Activated CD4-positive, alpha-beta T cell treated with anti-CD3 and anti-CD28 coated beads, Interleukin-2, amount 50 U/mL, for 1 hour (primary cell): ENCODE data around the gene KCNK17.
"Not testable (repeated sequence)": the region's sequence is repeated elsewhere in the genome, so short reads cannot be mapped to it uniquely, and the experiment has no call there.

ENCODE experiments used
- DNase-seq: peaks from one replicate; pipeline ENCODE4 v3.0.0-alpha.2; 2020

KCNK17 gene

GRCh38 chr6:39301606-39302005, 12.6 kb downstream of the KCNK17 start:
- no peak for DNase-seq

GRCh38 chr6:39300739-39301138, 13.5 kb downstream of the KCNK17 start:
- DNase-seq: no peak

GRCh38 chr6:39298061-39298460, 16.2 kb downstream of the KCNK17 start:
- no peak for DNase-seq

GRCh38 chr6:39296745-39297640, 17.2 kb downstream of the KCNK17 start:
- DNase-seq: no peak

GRCh38 chr6:39295611-39296011, 18.6 kb downstream of the KCNK17 start:
- DNase-seq: no peak

GRCh38 chr6:39294899-39295298, 19.3 kb downstream of the KCNK17 start:
- DNase-seq: no peak

- no peak for DNase-seq
These were observed 20.1 kb downstream of the KCNK17 start for GRCh38 chr6:39294133-39294532.

- no peak for DNase-seq
These were observed 21.6 kb downstream of the KCNK17 start for GRCh38 chr6:39292637-39293036.

GRCh38 chr6:39289490-39289889, 24.7 kb downstream of the KCNK17 start:
- DNase-seq: no peak

GRCh38 chr6:39287601-39288000, 26.6 kb downstream of the KCNK17 start:
- no peak for DNase-seq

- not testable (repeated sequence) for DNase-seq
These were observed 27.6 kb downstream of the KCNK17 start for GRCh38 chr6:39286596-39286995.

GRCh38 chr6:39282774-39283173, 31.4 kb downstream of the KCNK17 start:
- DNase-seq: no peak

- DNase-seq: no peak
These were observed 32.8 kb downstream of the KCNK17 start for GRCh38 chr6:39281312-39281980.

- DNase-seq: no peak
These were observed 33.9 kb downstream of the KCNK17 start for GRCh38 chr6:39280247-39280731.

- DNase-seq: no peak
These were observed 34.7 kb downstream of the KCNK17 start for GRCh38 chr6:39279539-39279938.

- DNase-seq: no peak
These were observed 37.7 kb downstream of the KCNK17 start for GRCh38 chr6:39276379-39276995.

GRCh38 chr6:39274903-39275302, 39.3 kb downstream of the KCNK17 start:
- DNase-seq: no peak

GRCh38 chr6:39274471-39274870, 39.7 kb downstream of the KCNK17 start:
- DNase-seq: no peak

- no peak for DNase-seq
These were observed 40.8 kb downstream of the KCNK17 start for GRCh38 chr6:39273406-39273821.

GRCh38 chr6:39269961-39270360, 44.3 kb downstream of the KCNK17 start:
- DNase-seq: no peak

- no peak for DNase-seq
These were observed 45.5 kb downstream of the KCNK17 start for GRCh38 chr6:39268721-39269120.

- DNase-seq: no peak
These were observed 46.0 kb downstream of the KCNK17 start for GRCh38 chr6:39268171-39268570.

- no peak for DNase-seq
These were observed 47.4 kb downstream of the KCNK17 start for GRCh38 chr6:39266782-39267355.
